Omental fat pad (tissue), 4 donors: ENCODE results near the gene PPP1R13B. TPM values are rescaled to one million over a fixed set of nuclear protein-coding genes. Genes with fewer than 3 reads are reported as not detected.

ENCODE experiments used
- ATAC-seq: fragments of 150-250 bp; one replicate; pipeline ENCODE4 v1.9.1; 2016; ENCODE audit warnings: mild to moderate bottlenecking, moderate library complexity; ENCODE audit not compliant: low FRiP score
- DNase-seq: peaks from one replicate; pipeline ENCODE4 v3.0.0-alpha.2; 2019; ENCODE audit warnings: low spot score
- total RNA-seq, 4 donors: library from RNA; depleted of rRNA; stranded (reverse); fragments of >200 nt; gene quantifications; one replicate each; pipeline ENCODE4 v1.1.0, GENCODE V29; 2016
- TF ChIP-seq, protein P1 (sequence below), 3 donors: fragments of 450-650 bp; IDR thresholded peaks; one replicate each; pipeline ENCODE4 v1.5.1; 2016 to 2017; ENCODE audit warnings: antibody characterized with exemption in 3 of 3, mild to moderate bottlenecking in 3 of 3, moderate library complexity in 2 of 3

The PPP1R13B gene
- total RNA-seq, 4 donors from 2014 or later = 9.7 to 31.1 (median 15.0) TPM

DNA sequence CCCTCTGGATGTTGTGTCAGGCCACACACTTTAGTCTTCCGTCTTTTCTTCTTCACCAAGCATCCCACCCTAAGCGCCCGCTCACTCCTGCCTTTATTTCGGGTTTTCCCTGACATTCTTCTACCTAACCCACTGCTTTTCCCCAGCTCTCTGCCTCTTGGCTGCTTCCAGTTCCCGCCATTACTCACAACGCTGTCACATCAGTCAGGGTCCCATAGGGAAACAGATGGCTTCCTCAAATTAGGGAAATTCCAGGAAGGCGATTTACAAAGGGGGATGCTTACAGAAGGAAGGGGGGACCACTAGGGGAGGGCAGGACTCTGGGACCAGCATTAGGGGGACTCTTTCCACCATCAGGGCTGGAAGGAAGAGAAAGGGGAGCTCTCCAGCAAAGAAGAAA is 9.2 kb upstream of the PPP1R13B start:
- DNase-seq = no peak

DNA sequence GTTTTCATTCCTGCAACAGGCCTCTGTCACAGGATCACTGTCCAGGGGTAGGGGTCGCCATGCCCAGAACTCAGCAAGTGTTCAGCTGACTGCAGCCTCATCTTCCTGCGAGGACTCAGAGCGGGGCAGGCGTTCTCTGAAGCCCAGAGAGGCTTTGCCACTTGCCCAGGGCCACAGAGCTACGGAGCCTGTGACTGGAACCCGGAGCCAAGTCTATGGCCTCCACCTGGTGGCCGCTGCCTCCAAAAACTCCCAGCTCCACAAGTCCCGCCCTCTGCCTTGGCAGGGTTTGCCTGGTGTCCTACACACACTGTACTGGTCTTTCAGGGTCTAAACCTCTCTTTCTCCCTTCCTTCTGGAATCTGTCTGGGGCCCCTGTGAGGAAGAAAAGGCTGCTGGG is 8.7 kb upstream of the PPP1R13B start:
- TF ChIP-seq, protein P1, sequence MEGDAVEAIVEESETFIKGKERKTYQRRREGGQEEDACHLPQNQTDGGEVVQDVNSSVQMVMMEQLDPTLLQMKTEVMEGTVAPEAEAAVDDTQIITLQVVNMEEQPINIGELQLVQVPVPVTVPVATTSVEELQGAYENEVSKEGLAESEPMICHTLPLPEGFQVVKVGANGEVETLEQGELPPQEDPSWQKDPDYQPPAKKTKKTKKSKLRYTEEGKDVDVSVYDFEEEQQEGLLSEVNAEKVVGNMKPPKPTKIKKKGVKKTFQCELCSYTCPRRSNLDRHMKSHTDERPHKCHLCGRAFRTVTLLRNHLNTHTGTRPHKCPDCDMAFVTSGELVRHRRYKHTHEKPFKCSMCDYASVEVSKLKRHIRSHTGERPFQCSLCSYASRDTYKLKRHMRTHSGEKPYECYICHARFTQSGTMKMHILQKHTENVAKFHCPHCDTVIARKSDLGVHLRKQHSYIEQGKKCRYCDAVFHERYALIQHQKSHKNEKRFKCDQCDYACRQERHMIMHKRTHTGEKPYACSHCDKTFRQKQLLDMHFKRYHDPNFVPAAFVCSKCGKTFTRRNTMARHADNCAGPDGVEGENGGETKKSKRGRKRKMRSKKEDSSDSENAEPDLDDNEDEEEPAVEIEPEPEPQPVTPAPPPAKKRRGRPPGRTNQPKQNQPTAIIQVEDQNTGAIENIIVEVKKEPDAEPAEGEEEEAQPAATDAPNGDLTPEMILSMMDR (IDR thresholded peaks at IDR 0.05) = no peak
- DNase-seq = no peak
- ATAC-seq = no peak

More for the DNA sequence above, 9.2 kb upstream of the PPP1R13B start:
- ATAC-seq = no peak
- TF ChIP-seq, protein P1 (IDR thresholded peaks at IDR 0.05) = no peak

DNA sequence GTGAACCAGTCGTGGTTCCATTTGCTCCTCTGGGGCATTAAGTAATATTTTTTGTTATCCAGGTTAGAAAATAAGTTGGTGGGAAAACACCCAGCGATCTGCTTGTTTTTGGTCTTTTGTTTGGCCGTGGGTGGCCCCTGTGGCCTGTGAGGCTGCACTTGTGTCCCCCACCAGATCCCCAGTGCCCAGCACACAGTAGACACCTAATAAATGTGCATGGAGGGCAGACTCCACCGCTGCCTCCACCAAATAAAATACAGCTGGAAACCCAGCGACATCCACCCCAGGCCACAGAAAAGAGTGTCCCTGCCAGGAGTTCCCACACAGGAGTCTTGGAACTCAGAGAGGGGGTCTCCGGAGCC is 8.3 kb upstream of the PPP1R13B start:
- TF ChIP-seq, protein P1 (IDR thresholded peaks at IDR 0.05) = no peak
- ATAC-seq (no peak), DNase-seq (no peak)

DNA sequence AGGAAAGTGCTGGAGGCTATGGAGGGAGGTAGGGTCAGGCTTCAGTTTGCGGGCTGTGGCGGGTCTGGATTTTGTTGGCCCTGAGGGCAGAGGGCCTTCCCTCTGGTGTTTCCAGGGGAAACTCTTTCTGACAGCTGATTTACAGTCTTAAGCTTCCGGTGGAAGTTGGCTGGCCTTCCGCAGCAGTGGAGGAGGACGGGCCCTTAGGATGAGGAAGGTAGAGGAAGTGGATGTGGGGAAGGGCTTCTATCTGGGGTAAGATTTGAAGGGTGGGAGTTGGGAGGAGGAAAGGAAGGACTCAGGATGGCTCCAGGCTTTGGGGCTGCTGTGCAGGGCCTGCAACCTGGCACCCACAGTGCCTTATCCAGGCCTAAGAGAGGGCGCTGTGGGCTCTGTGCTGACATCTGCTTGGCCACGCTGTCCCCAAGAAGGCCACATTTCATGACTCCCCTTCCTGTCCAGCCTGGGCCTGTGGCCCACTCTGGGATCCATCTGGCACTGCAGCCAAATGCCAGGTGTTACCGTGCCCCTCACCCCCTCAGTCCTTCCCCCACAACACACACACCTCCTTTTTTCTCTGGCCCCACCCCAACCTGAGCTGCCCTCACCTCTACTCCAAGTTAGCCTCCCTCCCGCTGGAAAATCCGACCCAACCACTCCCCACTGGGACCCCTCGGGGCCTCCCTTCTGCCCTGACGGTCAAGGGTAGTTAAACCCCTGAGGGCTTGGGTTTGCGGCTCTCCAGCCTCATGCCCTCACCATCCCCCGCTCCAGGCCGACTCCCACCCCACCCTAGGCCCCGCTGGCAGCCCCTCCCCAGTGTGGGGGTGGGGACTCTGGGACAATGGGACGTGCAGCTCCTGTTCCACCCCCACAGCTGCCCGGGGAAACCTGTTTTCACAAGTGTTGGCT is 7.7 kb upstream of the PPP1R13B start:
- TF ChIP-seq, protein P1 (IDR thresholded peaks at IDR 0.05) = no peak
- DNase-seq (no peak), ATAC-seq (no peak)

DNA sequence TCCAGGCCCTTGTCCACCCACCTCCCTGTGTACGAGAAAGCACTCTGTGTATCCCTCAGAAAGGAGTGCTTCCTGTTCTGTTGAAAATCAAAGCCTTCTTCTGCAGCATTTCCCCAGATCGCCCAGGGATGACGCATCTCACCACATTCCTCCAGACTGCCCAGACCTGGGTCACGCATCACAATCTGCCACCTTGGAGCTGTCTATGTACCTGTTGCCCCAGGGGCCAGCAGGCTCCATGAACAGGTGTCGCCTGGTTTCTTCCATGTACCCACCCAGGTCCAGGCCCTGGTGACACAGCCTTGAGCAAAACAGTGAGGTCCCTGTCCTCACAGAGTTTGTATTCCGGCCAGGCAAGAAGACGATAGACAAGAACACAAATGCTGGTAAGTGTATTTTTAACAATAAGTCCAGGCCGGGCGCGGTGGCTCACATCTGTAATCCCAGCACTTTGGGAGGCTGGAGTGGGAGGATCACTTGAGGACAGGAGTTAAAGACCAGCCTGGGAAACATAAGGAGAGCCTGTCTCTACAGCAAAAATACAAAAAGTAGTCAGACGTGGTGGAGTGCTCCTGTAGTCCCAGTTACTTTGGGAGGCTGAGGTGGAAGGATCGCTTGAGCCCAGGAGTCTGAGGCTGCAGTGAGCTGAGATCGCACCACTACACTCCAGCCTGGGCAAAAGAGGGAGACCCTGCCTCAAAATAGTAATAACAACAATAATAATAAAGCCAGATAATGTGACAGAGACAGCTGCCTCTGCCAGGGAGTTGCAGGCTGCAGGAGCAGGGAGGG is 6.8 kb upstream of the PPP1R13B start:
- no peak for ATAC-seq
- TF ChIP-seq, protein P1 (IDR thresholded peaks at IDR 0.05) = no peak
- no peak for DNase-seq

DNA sequence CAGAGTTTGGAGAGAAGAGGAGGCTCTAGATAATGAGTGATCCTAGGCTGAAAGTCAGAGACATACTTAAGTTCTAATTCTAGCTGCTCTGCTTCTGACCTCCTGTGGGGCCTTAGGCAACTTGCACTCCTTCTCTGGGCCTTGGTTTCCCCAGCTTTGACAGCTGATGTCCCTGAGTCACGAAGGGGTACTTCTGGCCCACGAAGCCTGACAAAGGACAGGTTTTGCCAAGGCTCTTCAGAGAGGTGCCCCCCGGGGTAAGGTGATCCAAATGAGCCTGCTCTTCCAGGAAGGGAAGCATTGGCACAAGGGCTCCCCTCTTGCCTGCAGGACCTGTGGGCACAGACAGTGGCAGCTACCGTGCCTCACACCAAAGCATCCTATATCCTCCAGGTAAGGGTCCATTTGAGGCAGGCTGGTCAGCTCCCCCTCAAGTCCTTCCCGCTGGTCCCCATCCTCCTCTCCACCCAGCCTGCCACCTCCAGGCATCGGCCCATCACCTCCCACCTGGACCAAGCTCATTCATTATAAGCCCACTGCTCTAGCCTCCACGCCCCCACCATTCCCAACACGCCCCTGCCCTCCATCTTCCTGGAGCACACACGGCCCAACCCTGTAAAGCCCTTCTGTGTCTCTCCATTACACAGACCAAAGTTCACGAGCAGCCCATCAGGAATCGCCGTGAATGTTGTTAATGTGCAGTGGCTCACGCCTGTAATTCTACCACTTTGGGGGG is 1.9 kb upstream of the PPP1R13B start:
- TF ChIP-seq, protein P1 (IDR thresholded peaks at IDR 0.05) = no peak
- no peak for DNase-seq
- ATAC-seq = no peak
